NB4 (cell line): ENCODE measurements around the gene GOSR2.

ENCODE experiments used
- MYC ChIP-seq: IDR thresholded peaks from 2 replicates; pipeline ENCODE4 v1.6.1; 2011; ENCODE audit warnings: low read depth, low read length
- POLR2A ChIP-seq: IDR thresholded peaks from 2 replicates; pipeline ENCODE4 v1.6.1; 2011; ENCODE audit warnings: mild to moderate bottlenecking; ENCODE audit not compliant: insufficient read length; ENCODE audit errors: extremely low read depth
- TF ChIP-seq, protein P1 (sequence below): IDR thresholded peaks from one replicate; pipeline ENCODE4 v1.5.1; 2012; ENCODE audit warnings: low read depth, low read length
- TF ChIP-seq, protein P2 (sequence below): IDR thresholded peaks from 2 replicates; pipeline ENCODE4 v1.6.1; 2011; ENCODE audit warnings: low read depth, low read length

DNA sequence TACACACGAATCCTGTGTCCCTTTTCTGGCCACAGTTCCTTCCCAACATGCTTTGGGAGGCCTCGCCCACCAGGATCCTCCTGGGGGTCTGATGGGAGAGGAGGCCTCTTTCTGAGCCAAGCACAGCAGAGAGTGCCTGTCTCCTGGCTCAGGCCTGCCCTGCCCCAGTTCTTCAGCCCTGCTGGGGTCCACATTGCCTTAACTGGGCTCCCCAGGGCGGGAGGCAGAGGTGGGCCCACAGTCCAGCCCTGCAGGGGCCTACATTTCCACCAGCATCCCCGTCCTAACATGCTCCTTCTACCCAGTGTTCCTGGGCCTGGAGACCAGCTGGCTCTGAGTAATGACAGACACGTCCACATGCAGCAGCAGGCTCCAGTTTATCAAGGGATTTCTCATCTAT lies 41.9 kb upstream of the GOSR2 start:
- TF ChIP-seq, protein P1, sequence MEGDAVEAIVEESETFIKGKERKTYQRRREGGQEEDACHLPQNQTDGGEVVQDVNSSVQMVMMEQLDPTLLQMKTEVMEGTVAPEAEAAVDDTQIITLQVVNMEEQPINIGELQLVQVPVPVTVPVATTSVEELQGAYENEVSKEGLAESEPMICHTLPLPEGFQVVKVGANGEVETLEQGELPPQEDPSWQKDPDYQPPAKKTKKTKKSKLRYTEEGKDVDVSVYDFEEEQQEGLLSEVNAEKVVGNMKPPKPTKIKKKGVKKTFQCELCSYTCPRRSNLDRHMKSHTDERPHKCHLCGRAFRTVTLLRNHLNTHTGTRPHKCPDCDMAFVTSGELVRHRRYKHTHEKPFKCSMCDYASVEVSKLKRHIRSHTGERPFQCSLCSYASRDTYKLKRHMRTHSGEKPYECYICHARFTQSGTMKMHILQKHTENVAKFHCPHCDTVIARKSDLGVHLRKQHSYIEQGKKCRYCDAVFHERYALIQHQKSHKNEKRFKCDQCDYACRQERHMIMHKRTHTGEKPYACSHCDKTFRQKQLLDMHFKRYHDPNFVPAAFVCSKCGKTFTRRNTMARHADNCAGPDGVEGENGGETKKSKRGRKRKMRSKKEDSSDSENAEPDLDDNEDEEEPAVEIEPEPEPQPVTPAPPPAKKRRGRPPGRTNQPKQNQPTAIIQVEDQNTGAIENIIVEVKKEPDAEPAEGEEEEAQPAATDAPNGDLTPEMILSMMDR: no peak
- TF ChIP-seq POLR2A (no peak), MYC (no peak)
- TF ChIP-seq, protein P2, sequence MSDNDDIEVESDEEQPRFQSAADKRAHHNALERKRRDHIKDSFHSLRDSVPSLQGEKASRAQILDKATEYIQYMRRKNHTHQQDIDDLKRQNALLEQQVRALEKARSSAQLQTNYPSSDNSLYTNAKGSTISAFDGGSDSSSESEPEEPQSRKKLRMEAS: no peak
